NCI-H1048 (cell line): ENCODE data around the gene POLK.

Experiments used
- DNase-seq: peaks from one replicate; lab custom pipeline; 2025; lab: John Stamatoyannopoulos, UW

Gene POLK

DNA sequence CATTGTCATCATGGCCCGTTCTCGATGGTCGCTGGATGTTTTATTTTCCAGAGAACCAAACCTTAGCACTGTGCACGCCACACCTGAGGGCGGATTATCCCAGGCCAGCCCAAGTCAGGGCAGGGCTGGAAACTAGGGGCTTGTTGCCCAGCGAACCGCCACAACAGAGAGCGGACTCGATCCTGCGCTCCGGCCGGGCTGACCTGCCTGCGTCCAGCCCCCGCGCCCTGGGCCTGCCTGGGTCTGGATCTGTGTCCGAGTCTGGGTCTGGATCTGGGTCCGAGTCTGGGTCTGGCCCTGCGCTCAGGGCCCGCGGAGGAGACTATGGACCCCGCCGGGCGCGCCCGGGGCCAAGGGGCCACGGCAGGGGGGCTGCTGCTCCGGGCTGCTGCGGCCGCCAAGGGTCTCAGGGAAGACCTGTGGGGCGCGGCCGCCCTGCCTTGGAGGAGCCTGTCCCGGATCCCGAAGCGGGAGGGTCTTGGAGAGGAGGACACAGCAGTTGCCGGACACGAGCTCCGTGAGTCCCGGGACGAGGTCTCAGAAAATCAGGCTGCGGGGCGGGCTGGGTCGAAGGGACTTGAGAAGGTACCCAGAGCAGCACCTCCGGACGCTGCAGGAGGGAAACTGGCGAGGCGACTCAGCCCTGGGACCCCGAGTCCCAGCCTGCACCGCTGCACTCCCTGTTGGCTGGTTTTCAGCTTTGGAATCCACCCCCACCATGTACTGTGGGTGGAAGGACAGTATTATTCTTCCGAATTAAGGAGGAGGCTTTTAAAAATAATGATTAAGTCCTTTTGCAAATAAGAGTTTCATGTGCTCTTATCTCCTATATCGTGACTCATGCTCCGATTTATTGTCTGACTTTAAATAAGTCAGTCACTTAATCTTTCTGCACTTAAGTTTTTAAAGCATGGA, 99.9 kb downstream of the POLK start, which contains the start of gene ANKDD1B:
TSS of gene ANKDD1B (plus strand) at position 143 of the 915 bp plus-strand sequence. CDS start at position 325, 182 bp downstream.
- no peak for DNase-seq

DNA sequence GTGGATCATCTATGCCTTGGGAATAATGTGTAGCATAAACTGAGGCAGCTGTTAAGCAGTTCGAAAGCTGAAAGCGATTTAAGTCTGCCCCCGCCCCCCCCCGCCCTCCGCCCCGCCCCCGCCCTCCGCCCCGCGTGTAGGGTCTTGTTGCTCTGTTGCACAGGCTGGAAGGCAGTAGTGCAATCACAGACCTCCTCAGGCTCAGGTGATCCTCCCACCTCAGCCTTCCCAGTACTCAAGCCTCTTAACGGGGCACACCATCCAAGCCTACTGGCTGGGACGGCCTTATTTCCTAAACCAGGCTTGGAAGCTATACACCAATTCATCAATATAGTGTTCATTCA, 100.5 kb downstream of the POLK start:
- no peak for DNase-seq

- no peak for DNase-seq
Measured at GRCh38 chr5:75612901-75613300, 101.2 kb downstream of the POLK start.

- DNase-seq = no peak
Measured at GRCh38 chr5:75614176-75614575, 102.5 kb downstream of the POLK start.

DNA sequence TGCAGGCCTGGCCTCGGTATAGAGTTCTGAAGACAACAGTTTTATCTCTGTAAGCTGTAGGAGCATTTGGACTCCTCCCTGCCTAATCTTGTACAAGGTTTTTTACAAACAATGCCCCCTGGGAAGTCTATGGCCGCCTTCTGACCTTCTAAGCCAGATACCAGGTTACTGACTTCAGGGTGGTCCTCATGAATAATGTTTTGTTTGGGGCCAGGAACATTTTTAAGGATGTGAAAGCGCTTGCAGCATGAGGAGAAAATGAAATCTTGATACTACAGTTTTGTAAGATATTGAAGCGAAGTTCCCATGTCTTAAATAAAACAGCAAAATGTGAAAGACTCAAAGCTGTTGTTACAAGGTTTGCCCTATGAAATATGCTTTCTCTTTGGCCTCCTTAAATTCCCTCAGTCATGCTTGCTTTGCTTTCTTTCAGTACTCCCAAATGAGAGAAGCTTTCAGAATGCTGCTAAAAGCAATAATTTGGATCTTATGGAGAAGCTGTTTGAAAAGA, 104.7 kb downstream of the POLK start:
- no peak for DNase-seq

- no peak for DNase-seq
Measured at GRCh38 chr5:75616971-75617621, 105.4 kb downstream of the POLK start.

DNA sequence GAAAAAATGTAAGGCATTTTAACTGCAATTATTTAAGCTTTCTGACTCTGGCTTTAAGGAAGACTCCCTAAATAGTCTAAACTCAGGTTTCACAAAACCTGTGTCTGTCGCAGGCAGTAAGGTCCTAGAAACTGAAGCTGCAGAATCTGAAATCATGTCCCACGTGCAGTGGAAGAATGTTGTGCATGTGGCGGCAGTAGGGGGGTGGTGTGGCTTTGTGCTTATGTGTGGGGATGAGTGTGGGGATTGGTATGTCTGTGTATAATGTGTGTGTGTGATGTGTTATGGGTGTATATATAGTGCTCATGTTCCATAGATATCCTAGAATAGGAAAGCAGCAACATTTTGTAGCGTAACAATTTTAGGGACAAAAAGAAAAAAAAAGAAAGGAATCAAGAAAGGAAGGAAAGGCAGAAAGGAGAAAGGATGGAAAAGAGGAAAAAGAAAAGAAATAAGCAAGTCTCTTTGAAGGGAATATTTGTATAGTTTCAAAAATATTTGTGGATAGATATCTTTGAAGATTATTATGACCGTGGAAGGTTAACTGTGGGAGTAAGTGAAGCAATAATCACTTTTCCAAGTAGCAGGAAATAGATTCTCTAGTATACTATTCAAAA, 106.2 kb downstream of the POLK start:
- no peak for DNase-seq

DNA sequence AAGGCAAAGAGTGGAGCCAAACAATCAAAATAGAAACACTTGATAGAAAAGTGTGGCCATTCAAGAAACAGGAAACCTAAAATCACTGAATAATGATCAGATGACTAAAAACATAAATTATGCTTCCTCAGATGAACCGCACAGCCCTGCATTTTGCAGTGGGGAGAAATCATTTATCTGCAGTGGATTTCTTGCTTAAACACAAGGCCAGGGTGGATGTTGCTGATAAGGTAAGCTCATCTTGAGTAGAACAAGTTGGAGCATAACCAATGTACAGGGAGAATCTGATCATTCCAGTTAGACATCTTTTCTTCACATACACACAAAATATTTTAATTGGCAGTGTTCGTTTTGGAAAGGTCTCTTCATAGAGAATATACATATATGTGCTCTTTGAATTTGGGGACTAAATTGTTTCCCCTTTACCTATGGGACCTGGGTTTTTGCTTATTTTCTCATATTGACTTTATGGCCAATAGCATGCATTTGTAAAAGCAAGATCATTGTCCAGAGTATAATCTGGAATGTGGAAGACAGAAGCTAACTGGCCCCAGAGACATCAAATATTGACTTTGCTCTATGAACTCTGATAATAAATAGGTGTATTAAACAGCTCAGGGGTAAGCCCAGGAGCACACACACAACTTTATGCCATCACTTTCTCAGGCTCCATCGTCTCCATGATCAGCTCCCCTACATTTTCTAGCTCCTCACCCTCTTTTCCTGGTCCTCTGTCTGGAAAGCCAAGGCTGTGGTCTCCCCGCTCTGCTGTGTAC, 108.7 kb downstream of the POLK start:
- DNase-seq = no peak

GRCh38 chr5:75622564-75622963, 110.9 kb downstream of the POLK start:
- DNase-seq = no peak

- DNase-seq = no peak
Measured at GRCh38 chr5:75623846-75624245, 112.2 kb downstream of the POLK start.

- DNase-seq = no peak
Measured at GRCh38 chr5:75626959-75627358, 115.3 kb downstream of the POLK start.

- no peak for DNase-seq
Measured at GRCh38 chr5:75627801-75628200, 116.1 kb downstream of the POLK start.

DNA sequence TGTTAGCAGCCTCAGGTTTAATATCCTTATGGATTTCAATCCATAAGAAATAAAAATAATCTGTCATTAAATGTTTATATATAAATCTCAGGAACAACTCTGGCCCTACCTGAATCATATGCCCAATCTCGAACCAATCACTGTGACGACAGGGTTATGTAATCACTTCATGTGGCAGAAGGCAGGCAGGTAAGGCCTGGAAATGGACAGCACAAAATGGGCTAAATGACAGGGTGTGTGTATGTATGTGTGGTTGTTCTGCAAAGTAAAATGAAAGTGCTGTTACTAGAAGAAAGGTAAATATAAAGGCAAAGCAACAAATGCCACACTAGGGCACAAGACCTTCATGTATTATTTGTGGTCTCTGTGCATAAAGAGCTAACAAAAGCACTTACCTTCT, 119.2 kb downstream of the POLK start:
- no peak for DNase-seq

DNA sequence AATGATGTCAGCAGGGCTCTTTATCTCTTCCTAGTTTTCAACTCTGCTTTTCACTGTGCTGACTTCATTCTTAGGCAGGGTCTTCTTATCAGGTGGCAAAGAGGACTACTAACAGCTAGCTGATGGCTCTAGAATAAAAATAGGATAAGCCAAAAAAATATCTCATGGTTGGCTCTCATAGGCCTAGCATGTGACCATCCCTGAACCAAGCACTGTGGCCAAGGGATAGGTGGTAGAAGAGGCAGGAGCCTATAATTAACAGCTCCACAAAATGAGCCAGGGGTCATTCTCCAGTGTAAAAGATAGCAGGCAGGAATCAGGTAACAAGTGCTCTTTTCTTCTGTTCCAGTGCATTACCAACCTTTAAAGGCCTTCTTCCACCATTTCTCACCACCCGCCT, 120.6 kb downstream of the POLK start:
- no peak for DNase-seq

DNA sequence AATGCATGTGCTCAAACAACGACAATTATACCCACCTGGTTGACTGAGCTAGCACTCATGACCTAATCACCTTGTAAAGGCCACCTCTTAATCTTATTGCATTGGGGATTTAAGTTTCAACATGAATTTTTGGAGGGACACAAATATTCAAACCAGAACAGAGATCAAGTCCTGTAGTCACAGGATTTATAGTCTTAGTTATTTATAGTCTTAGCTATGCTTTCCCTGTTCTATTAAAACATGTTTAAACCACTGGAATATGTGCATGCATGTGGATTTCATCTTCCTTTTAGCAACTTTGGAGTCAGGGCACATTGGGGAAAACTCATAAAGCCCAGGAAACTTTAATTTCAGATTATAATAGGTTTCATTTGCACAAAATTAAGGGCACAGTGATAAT, 126.3 kb downstream of the POLK start:
- no peak for DNase-seq

DNA sequence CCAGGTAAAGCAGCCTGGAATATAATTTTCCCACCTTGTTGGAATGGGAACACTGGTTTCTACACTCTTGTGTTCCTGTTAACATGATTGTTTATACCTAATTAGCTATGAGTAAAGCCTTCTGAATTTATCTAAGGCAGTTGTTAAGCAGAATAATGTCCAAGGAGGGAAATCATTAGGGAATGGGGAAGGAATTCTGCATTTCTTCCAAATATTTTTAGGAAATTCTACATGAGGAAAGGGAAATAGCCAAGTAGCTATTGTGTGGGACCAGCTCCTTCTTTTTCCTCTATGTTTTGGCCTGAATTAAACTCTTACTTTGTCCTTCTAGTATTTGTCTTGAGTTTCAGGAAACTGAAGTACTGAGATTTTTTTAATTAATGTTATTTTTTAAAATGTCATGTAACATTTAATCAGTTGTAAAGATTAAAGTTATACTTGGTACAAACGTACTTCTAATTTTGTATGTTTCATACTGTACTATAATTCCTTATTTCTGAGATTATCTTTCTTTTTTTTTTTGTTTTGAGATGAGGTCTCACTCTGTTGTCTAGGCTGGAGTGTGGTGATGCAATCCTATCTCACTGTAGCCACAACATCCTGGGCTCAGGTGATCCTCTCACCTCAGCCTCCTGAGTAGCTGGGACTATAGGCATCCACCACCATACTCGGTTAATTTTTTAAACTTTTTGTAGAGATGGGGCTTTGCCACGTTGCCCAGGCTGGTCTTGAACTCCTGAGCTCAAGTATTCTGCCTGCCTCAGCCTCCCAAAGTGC, 128.0 kb downstream of the POLK start:
- no peak for DNase-seq

DNA sequence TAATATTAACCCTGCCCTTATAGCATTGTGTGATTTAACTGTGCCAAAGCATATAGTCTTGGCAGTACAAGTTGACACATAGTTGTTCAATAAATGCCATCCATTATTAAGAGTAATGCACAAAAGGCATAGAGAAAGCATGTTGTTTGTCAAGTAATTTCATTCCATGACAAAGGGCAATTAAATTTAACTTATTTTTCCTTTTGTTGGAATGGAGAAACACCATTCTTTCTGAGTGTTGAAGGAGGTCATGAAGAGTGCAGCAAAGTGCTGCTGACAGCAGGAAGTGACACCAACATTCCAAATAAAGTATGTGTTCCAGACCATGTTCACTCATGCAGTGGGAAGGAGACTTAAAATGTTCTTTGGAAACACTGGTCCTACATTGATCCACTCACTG, 128.7 kb downstream of the POLK start:
- no peak for DNase-seq

DNA sequence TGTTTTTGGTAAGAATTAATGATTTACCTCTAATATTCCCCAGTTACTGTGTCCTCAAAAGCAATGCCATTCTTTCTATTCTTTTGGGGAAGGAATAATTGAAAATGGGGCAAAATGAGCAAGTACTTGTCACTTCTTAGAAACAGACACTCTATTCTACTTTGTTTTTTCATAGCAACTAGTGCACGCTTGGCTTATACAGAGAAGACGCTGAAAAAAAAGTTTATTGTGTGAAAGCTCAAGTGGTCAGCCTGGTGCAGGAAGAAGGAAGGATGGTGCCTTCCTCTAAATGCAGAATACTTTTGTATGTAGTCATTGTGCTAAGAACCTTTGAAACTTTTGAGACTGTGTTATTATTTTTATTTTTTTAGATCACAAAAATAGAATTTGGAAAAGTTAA, 129.1 kb downstream of the POLK start:
- no peak for DNase-seq

DNA sequence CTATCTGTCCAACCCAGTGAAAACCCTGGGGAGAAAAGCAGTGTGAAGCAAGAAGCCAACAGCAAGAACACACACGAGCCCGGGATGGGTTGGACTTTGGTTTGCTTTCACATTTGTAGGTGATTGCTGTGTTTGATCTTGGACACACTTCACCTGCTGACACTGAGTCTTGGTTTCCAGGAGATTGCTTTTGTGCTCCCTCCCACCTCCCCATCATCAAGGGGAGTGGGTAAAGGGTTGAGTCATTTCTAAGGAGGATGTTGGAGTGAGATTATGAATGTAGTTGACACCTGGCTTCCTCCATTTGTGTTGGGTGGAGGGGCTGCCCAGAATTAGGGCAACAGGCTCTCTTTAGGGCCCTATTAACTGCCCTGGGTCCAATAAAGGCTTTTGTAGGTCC, 137.0 kb downstream of the POLK start:
- DNase-seq = no peak
